IMR-90 (cell line): ENCODE results near the gene CLDN9. TPM values are rescaled to one million over a fixed set of nuclear protein-coding genes. Genes with fewer than 3 reads are reported as not detected.

Experiments used
- ATAC-seq: fragments of 200-7000 bp; cut with Tn5 transposase; 2 replicates; pipeline ENCODE4 v1.9.1; 2020; ENCODE audit warnings: low read depth, mild to moderate bottlenecking, moderate library complexity
- BruUV-seq: library from RNA; stranded (reverse); fragments of 400-500 nt; replicated peaks from 2 replicates; lab custom pipeline; 2021; lab: Mats Ljungman, UMichigan
- CTCF ChIA-PET: fragments of 300-600 bp; formaldehyde crosslinking; extraction: SDS; loops from one replicate; lab custom pipeline; 2021; ENCODE audit warnings: antibody characterized with exemption; lab: Yijun Ruan, JAX
- POLR2A ChIA-PET: fragments of 300-600 bp; sonication (Branson Sonifier 250); formaldehyde crosslinking; loops from one replicate; lab custom pipeline; 2022; ENCODE audit warnings: antibody characterized with exemption; ENCODE audit not compliant: unreplicated experiment; lab: Charles Lee
- DNase-seq: peaks from one replicate; pipeline ENCODE4 v3.0.0; 2013
- H2AFZ ChIP-seq: replicated peaks from 2 replicates; pipeline ENCODE3; 2013; ENCODE audit warnings: low read length, mild to moderate bottlenecking; ENCODE audit not compliant: poor library complexity
- H2AK5ac ChIP-seq: 2 replicates; pipeline ENCODE4 v1.6.1; 2013; ENCODE audit warnings: low read depth, low read length, inconsistent platforms
- H2AK9ac ChIP-seq: replicated peaks from 2 replicates; pipeline ENCODE3; 2013; ENCODE audit warnings: mild to moderate bottlenecking, low read depth, low read length, moderate library complexity; ENCODE audit not compliant: poor library complexity
- H2BK120ac ChIP-seq: 2 replicates; pipeline ENCODE4 v1.6.1; 2013; ENCODE audit warnings: low read depth, low read length, inconsistent platforms
- H2BK15ac ChIP-seq: 3 replicates; pipeline ENCODE4 v1.6.1; 2013; ENCODE audit warnings: low read depth, low read length, inconsistent platforms
- H2BK20ac ChIP-seq: 2 replicates; pipeline ENCODE4 v1.6.1; 2013; ENCODE audit warnings: low read depth, mild to moderate bottlenecking, inconsistent platforms, low read length, moderate library complexity
- H2BK5ac ChIP-seq: 2 replicates; pipeline ENCODE4 v1.6.1; 2013; ENCODE audit warnings: mild to moderate bottlenecking, low read depth, low read length, inconsistent platforms; ENCODE audit not compliant: poor library complexity, severe bottlenecking
- H3K14ac ChIP-seq: replicated peaks from 2 replicates; pipeline ENCODE4 v1.6.1; 2013; ENCODE audit warnings: low read depth, low read length, inconsistent platforms
- H3K18ac ChIP-seq: 2 replicates; pipeline ENCODE4 v1.6.1; 2013; ENCODE audit warnings: low read depth, low read length, control low read depth
- H3K23ac ChIP-seq: 2 replicates; pipeline ENCODE4 v1.6.1; 2013; ENCODE audit warnings: low read depth, low read length, inconsistent platforms
- H3K27ac ChIP-seq: 2 replicates; pipeline ENCODE4 v1.5.1; 2013; ENCODE audit warnings: mild to moderate bottlenecking, control low read depth, low read length; ENCODE audit not compliant: insufficient read depth
- H3K27me3 ChIP-seq: 2 replicates; pipeline ENCODE4 v1.6.1; 2013; ENCODE audit warnings: low read length; ENCODE audit not compliant: control insufficient read depth, insufficient read depth
- H3K36me3 ChIP-seq: 2 replicates; pipeline ENCODE4 v1.6.1; 2013; ENCODE audit warnings: low read length, mixed read lengths; ENCODE audit not compliant: control insufficient read depth, insufficient read depth
- H3K4ac ChIP-seq: 2 replicates; pipeline ENCODE4 v1.6.1; 2013; ENCODE audit warnings: low read depth, low read length, inconsistent platforms
- H3K4me1 ChIP-seq: 2 replicates; pipeline ENCODE4 v1.6.1; 2013; ENCODE audit warnings: low read length, mixed read lengths; ENCODE audit not compliant: control insufficient read depth, insufficient read depth
- H3K4me2 ChIP-seq: 2 replicates; pipeline ENCODE4 v1.6.1; 2013; ENCODE audit warnings: low read depth, mild to moderate bottlenecking, control low read depth, low read length, moderate library complexity
- H3K4me3 ChIP-seq: 2 replicates; pipeline ENCODE4 v1.5.1; 2013; ENCODE audit warnings: low read depth, mild to moderate bottlenecking, control low read depth, low read length, moderate library complexity; ENCODE audit not compliant: insufficient read depth
- H3K56ac ChIP-seq: 2 replicates; pipeline ENCODE4 v1.6.1; 2013; ENCODE audit warnings: low read length, inconsistent platforms; ENCODE audit not compliant: insufficient read depth; ENCODE audit errors: extremely low read depth
- H3K79me1 ChIP-seq, 2 experiments: 2 replicates each; pipeline ENCODE4 v1.6.1; 2013; ENCODE audit warnings: low read length in 2 of 2, inconsistent platforms in 1 of 2, low read depth in 1 of 2
- H3K9ac ChIP-seq: 2 replicates; pipeline ENCODE4 v1.6.1; 2013; ENCODE audit warnings: low read depth, low read length, control low read depth
- H3K9me1 ChIP-seq: 2 replicates; pipeline ENCODE4 v1.6.1; 2013; ENCODE audit warnings: low read length, inconsistent platforms; ENCODE audit not compliant: insufficient read depth
- H3K9me3 ChIP-seq: 2 replicates; pipeline ENCODE4 v1.6.1; 2013; ENCODE audit warnings: low read length; ENCODE audit not compliant: control insufficient read depth, insufficient read depth
- H4K20me1 ChIP-seq: 2 replicates; pipeline ENCODE4 v1.6.1; 2013; ENCODE audit warnings: low read length, inconsistent platforms; ENCODE audit not compliant: insufficient read depth
- H4K5ac ChIP-seq: 2 replicates; pipeline ENCODE4 v1.6.1; 2013; ENCODE audit warnings: mild to moderate bottlenecking, low read depth, low read length, control low read depth
- H4K8ac ChIP-seq, 2 experiments: 2 replicates each; pipeline ENCODE4 v1.6.1; 2013; ENCODE audit warnings: low read depth in 2 of 2, low read length in 2 of 2, control low read depth in 1 of 2, inconsistent platforms in 1 of 2
- H4K91ac ChIP-seq: 2 replicates; pipeline ENCODE4 v1.6.1; 2013; ENCODE audit warnings: low read depth, low read length, inconsistent platforms; ENCODE audit not compliant: insufficient read depth
- BHLHE40 ChIP-seq: fragments of 150-350 bp; IDR thresholded peaks from 2 replicates; pipeline ENCODE4 v1.6.1; 2016; ENCODE audit warnings: mild to moderate bottlenecking, low read depth, low read length
- CHD1 ChIP-seq: IDR thresholded peaks from 2 replicates; pipeline ENCODE4 v1.6.1; 2012; ENCODE audit warnings: low read depth, low read length, improper control_type of control experiment
- CTCF ChIP-seq: conservative IDR thresholded peaks from 2 replicates; pipeline ENCODE4 v1.5.1; 2012; ENCODE audit warnings: mild to moderate bottlenecking, low read depth, low read length, improper control_type of control experiment
- ELK1 ChIP-seq: fragments of 150-350 bp; IDR thresholded peaks from 2 replicates; pipeline ENCODE4 v1.6.1; 2016; ENCODE audit warnings: low read depth, mild to moderate bottlenecking, low read length, moderate library complexity, borderline replicate concordance
- FOS ChIP-seq: fragments of 150-350 bp; IDR thresholded peaks from 2 replicates; pipeline ENCODE4 v1.6.1; 2016; ENCODE audit warnings: low read depth, low read length
- MAFK ChIP-seq: IDR thresholded peaks from 2 replicates; pipeline ENCODE4 v1.6.1; 2012; ENCODE audit warnings: low read depth, low read length, improper control_type of control experiment
- NFE2L2 ChIP-seq: fragments of 150-350 bp; IDR thresholded peaks from 2 replicates; pipeline ENCODE4 v1.6.1; 2016; ENCODE audit warnings: low read depth, mild to moderate bottlenecking, low read length
- POLR2A ChIP-seq: IDR thresholded peaks from 2 replicates; pipeline ENCODE4 v1.6.1; 2012; ENCODE audit warnings: mild to moderate bottlenecking, low read depth, low read length
- RAD21 ChIP-seq: IDR thresholded peaks from 2 replicates; pipeline ENCODE4 v1.6.1; 2012; ENCODE audit warnings: low read length, improper control_type of control experiment
- RCOR1 ChIP-seq: IDR thresholded peaks from 2 replicates; pipeline ENCODE4 v1.6.1; 2012; ENCODE audit warnings: mild to moderate bottlenecking, low read length, improper control_type of control experiment; ENCODE audit not compliant: insufficient replicate concordance
- RFX5 ChIP-seq: IDR thresholded peaks from 2 replicates; pipeline ENCODE4 v1.8.0; 2012; ENCODE audit warnings: low read depth, mild to moderate bottlenecking, low read length, moderate library complexity
- USF2 ChIP-seq: fragments of 150-350 bp; IDR thresholded peaks from 2 replicates; pipeline ENCODE4 v1.6.1; 2017; ENCODE audit warnings: mild to moderate bottlenecking, antibody characterized with exemption, low read length, low read depth
- whole genome bisulfite sequencing, 2 experiments: methylation state at CpG; one replicate each; pipeline versions ENCODE4 v1.1.5 to v1.1.7; 2013; ENCODE audit warnings: missing lambda C conversion rate in 2 of 2; ENCODE audit not compliant: insufficient read length in 1 of 2; ENCODE audit errors: extremely low coverage in 2 of 2; 5-methylcytosine and 5-hydroxymethylcytosine counted together
- dilution Hi-C: fragments of 300-500 bp; cut with HindIII; formaldehyde crosslinking; loops from one replicate; pipeline ENCODE4 v1.14.3; 2018; ENCODE audit warnings: low sequenced_read_pairs; ENCODE audit not compliant: unreplicated experiment
- in situ Hi-C: fragments of 300-500 bp; cut with MboI; formaldehyde crosslinking; loops from 3 replicates; pipeline ENCODE4 v1.14.3; 2019; ENCODE audit warnings: low sequenced_read_pairs, inconsistent platforms, mixed read lengths
- intact Hi-C: fragments of 100-400 bp; cut with micrococcal nuclease; formaldehyde crosslinking; loops from 2 replicates; pipeline ENCODE4 v1.10.0; 2022
- polyA plus RNA-seq, 3 experiments: library from polyadenylated mRNA; depleted of rRNA; stranded (reverse); fragments of >200 nt; gene quantifications; 2 replicates each; pipeline ENCODE4 v1.2.3, GENCODE V29; 2012; ENCODE audit warnings: low replicate concordance in 1 of 3
- total RNA-seq: library from RNA; depleted of rRNA; stranded (reverse); fragments of >200 nt; gene quantifications from 2 replicates; pipeline ENCODE4 v1.2.3, GENCODE V29; 2012

The CLDN9 gene
- total and polyA plus RNA-seq, 2 of the 4 experiments (the other 2 are of a cell fraction) = 0.05 TPM; not detected in 1

GRCh38 chr16:3054965-3055733, 42.4 kb downstream of the CLDN9 start:
- Histone ChIP-seq H2AK9ac (no peak overlapping the region), H3K18ac (no peak overlapping the region), H4K20me1 (no peaks in the 10 kb centered on the region; the same call in 1 of the 2 replicates), H3K4me1 (peaks cover 5% of the 10 kb centered on the region), H2BK15ac (no peak overlapping the region), H2BK5ac (no peak overlapping the region), H3K56ac (no peak overlapping the region), H2BK20ac (no peak overlapping the region), H3K79me1 (peaks cover 0 to 16% of the 10 kb centered on the region in 2 experiments; a peak in 1 of 4 replicates), H2AK5ac (no peak overlapping the region), H3K4me3 (no peak overlapping the region), H4K91ac (no peak overlapping the region), H3K9me3 (no peaks in the 10 kb centered on the region), H4K5ac (no peak overlapping the region), H3K27ac (no peak overlapping the region), H3K9ac (no peak overlapping the region), H2BK120ac (no peak overlapping the region), H3K4me2 (no peak overlapping the region), H3K36me3 (no peaks in the 10 kb centered on the region), H3K4ac (no peak overlapping the region), H2AFZ (no peak overlapping the region), H3K27me3 (peaks cover 3% of the 10 kb centered on the region; the same call in 1 of the 2 replicates), H3K14ac (no peak overlapping the region), H3K23ac (no peak overlapping the region), H3K9me1 (peaks cover 10% of the 10 kb centered on the region), H4K8ac (no peak overlapping the region)
- ChIA-PET CTCF (no interaction called here), POLR2A (no interaction called here)
- BruUV-seq = no TSS peak
- DNase-seq (no peak), ATAC-seq (no peak)
- 78% methylated on average over 11 of the region's 17 CpGs; no CpG with 5 or more reads in 1 of the 2 experiments for WGBS, 2 experiments
- in situ Hi-C loops = no loop called here
- dilution Hi-C loops = no loop called here
- intact Hi-C loops = no loop called here
- no peak for TF ChIP-seq BHLHE40
- TF ChIP-seq CTCF = no peak
- TF ChIP-seq FOS = no peak
- TF ChIP-seq RCOR1 = no peak
- no peak for TF ChIP-seq USF2
- TF ChIP-seq ELK1 = no peak
- TF ChIP-seq CHD1 = no peak
- TF ChIP-seq NFE2L2 = no peak
- TF ChIP-seq RFX5 = no peak
- TF ChIP-seq RAD21 = no peak
- no peak for TF ChIP-seq POLR2A
- TF ChIP-seq MAFK = no peak
